ENCODE results near the gene PCDHA4.

GRCh38 chr5:140767444-140767843 lies 39.4 kb upstream of the PCDHA4 start:
- no peak for TF ChIP-seq CTCF (IDR thresholded peaks at IDR 0.05)
- no peak for TF ChIP-seq POLR2A (IDR thresholded peaks at IDR 0.05)

Measured in body of pancreas (tissue), 4 donors.